ENCODE measurements around the gene ARL8B. TPM values are rescaled to one million over a fixed set of nuclear protein-coding genes. Genes with fewer than 3 reads are reported as not detected.

ARL8B gene
- total RNA-seq, 1 donor from 2014 or later: 39.3 TPM

GRCh38 chr3:5186858-5187155, 64.7 kb downstream of the ARL8B start:
- no peak for TF ChIP-seq EZH2 (IDR thresholded peaks at IDR 0.05)
- TF ChIP-seq, protein P1, sequence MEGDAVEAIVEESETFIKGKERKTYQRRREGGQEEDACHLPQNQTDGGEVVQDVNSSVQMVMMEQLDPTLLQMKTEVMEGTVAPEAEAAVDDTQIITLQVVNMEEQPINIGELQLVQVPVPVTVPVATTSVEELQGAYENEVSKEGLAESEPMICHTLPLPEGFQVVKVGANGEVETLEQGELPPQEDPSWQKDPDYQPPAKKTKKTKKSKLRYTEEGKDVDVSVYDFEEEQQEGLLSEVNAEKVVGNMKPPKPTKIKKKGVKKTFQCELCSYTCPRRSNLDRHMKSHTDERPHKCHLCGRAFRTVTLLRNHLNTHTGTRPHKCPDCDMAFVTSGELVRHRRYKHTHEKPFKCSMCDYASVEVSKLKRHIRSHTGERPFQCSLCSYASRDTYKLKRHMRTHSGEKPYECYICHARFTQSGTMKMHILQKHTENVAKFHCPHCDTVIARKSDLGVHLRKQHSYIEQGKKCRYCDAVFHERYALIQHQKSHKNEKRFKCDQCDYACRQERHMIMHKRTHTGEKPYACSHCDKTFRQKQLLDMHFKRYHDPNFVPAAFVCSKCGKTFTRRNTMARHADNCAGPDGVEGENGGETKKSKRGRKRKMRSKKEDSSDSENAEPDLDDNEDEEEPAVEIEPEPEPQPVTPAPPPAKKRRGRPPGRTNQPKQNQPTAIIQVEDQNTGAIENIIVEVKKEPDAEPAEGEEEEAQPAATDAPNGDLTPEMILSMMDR (IDR thresholded peaks at IDR 0.05): no peak
- TF ChIP-seq EZH2phosphoT487 (IDR thresholded peaks at IDR 0.05): no peak
- H3K4me3 Mint-ChIP-seq: peak overlapping the region; percentile 91
- no peak overlapping the region for H3K27ac Mint-ChIP-seq
- Histone ChIP-seq H3K9ac (no peak overlapping the region), H2AFZ (replicated peaks) (peak overlapping the region; percentile 36), H3K79me2 (ENCODE audit: low read depth) (peaks cover 39% of the 10 kb centered on the region), H3K36me3 (no peaks in the 10 kb centered on the region), H4K20me1 (ENCODE audit: low read depth) (peaks cover 15% of the 10 kb centered on the region), H3K4me2 (peak overlapping the region; percentile 86), H3K4me1 (no peaks in the 10 kb centered on the region), H3K9me3 (ENCODE audit: low read depth) (no peaks in the 10 kb centered on the region), H3F3A (ENCODE audit: low read depth) (peaks cover 6% of the 10 kb centered on the region), H3K27ac (no peak overlapping the region), H3K27me3 (peaks cover 20% of the 10 kb centered on the region), H3K4me3 (peak overlapping the region; percentile 75)
- peaks cover 14% of the 10 kb centered on the region for H3K36me3 Mint-ChIP-seq
- no peaks in the 10 kb centered on the region for H3K9me3 Mint-ChIP-seq
- H3K4me1 Mint-ChIP-seq: peaks cover 26% of the 10 kb centered on the region
- peaks cover 6% of the 10 kb centered on the region for H3K27me3 Mint-ChIP-seq (ENCODE audit: insufficient read depth, low read depth)
- DNase-seq (ENCODE audit: low spot score): peak; percentile 36

GRCh38 chr3:5187156-5187919, 65.2 kb downstream of the ARL8B start, which contains the start of gene EDEM1:
Gene EDEM1, plus strand, starts transcription at chr3:5187707. Its CDS starts 99 bp downstream, at chr3:5187806.
- Histone ChIP-seq H3K4me1 (no peaks in the 10 kb centered on the region), H3K4me2 (peak within 1 kb of the TSS; percentile 86), H3K36me3 (no peaks in the 10 kb centered on the region), H3K9me3 (ENCODE audit: low read depth) (no peaks in the 10 kb centered on the region), H3K79me2 (ENCODE audit: low read depth) (peaks cover 44% of the 10 kb centered on the region), H3K27me3 (peaks cover 20% of the 10 kb centered on the region), H2AFZ (replicated peaks) (peak within 1 kb of the TSS; percentile 85), H3K27ac (no peak within 1 kb of the TSS), H4K20me1 (ENCODE audit: low read depth) (peaks cover 15% of the 10 kb centered on the region), H3K4me3 (peak within 1 kb of the TSS; percentile 75), H3K9ac (peak within 1 kb of the TSS; percentile 65), H3F3A (ENCODE audit: low read depth) (peaks cover 6% of the 10 kb centered on the region)
- peaks cover 6% of the 10 kb centered on the region for H3K27me3 Mint-ChIP-seq (ENCODE audit: insufficient read depth, low read depth)
- H3K4me3 Mint-ChIP-seq: peak within 1 kb of the TSS; percentile 97
- TF ChIP-seq EZH2 (IDR thresholded peaks at IDR 0.05) (peak; percentile 8), EZH2phosphoT487 (IDR thresholded peaks at IDR 0.05) (no peak)
- TF ChIP-seq, protein P1 (IDR thresholded peaks at IDR 0.05): no peak
- H3K27ac Mint-ChIP-seq: peak within 1 kb of the TSS; percentile 90
- peaks cover 29% of the 10 kb centered on the region for H3K4me1 Mint-ChIP-seq
- DNase-seq (ENCODE audit: low spot score): peak; percentile 92
- no peaks in the 10 kb centered on the region for H3K9me3 Mint-ChIP-seq
- peaks cover 13% of the 10 kb centered on the region for H3K36me3 Mint-ChIP-seq

DNA sequence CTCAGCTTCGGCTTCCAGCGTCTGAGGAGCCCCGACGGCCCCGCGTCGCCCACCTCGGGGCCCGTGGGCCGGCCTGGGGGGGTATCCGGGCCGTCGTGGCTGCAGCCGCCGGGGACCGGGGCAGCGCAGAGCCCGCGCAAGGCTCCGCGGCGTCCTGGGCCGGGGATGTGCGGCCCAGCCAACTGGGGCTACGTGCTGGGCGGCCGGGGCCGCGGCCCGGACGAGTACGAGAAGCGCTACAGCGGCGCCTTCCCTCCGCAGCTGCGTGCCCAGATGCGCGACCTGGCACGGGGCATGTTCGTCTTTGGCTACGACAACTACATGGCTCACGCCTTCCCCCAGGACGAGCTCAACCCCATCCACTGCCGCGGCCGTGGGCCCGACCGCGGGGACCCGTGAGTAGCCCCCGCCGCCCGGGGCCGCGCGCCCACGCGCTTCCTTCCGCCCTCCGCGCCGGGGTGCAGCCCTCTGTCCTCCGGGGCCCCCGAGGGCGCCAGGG, 65.9 kb downstream of the ARL8B start:
- Mint-ChIP-seq H3K27ac (no peak overlapping the region), H3K9me3 (no peaks in the 10 kb centered on the region), H3K27me3 (ENCODE audit: insufficient read depth, low read depth) (peaks cover 6% of the 10 kb centered on the region), H3K4me3 (peak overlapping the region; percentile 97), H3K36me3 (peaks cover 17% of the 10 kb centered on the region), H3K4me1 (peaks cover 29% of the 10 kb centered on the region)
- Histone ChIP-seq H3F3A (ENCODE audit: low read depth) (peaks cover 6% of the 10 kb centered on the region), H2AFZ (replicated peaks) (peak overlapping the region; percentile 85), H3K4me1 (no peaks in the 10 kb centered on the region), H3K9me3 (ENCODE audit: low read depth) (no peaks in the 10 kb centered on the region), H3K27me3 (peaks cover 20% of the 10 kb centered on the region), H3K27ac (no peak overlapping the region), H3K36me3 (no peaks in the 10 kb centered on the region), H4K20me1 (ENCODE audit: low read depth) (peaks cover 15% of the 10 kb centered on the region), H3K9ac (peak overlapping the region; percentile 65), H3K4me3 (peak overlapping the region; percentile 75), H3K79me2 (ENCODE audit: low read depth) (peaks cover 47% of the 10 kb centered on the region), H3K4me2 (peak overlapping the region; percentile 86)
- TF ChIP-seq, protein P1 (IDR thresholded peaks at IDR 0.05): no peak
- no peak for TF ChIP-seq EZH2 (IDR thresholded peaks at IDR 0.05)
- no peak for TF ChIP-seq EZH2phosphoT487 (IDR thresholded peaks at IDR 0.05)
- peak; percentile 73 for DNase-seq (ENCODE audit: low spot score)
